Chondrocyte (in vitro differentiated cells): ENCODE results near the gene NOL3. TPM values are rescaled to one million over a fixed set of nuclear protein-coding genes. Genes with fewer than 3 reads are reported as not detected.

Experiments
- DNase-seq: peaks from one replicate; pipeline ENCODE4 v3.0.0; 2021; ENCODE audit warnings: mixed read lengths, low spot score
- H3K27ac Mint-ChIP-seq: one replicate; pipeline ENCODE4 v1.8.0; 2021; ENCODE audit warnings: mild to moderate bottlenecking, moderate library complexity, mixed read lengths; ENCODE audit not compliant: unreplicated experiment
- H3K27me3 Mint-ChIP-seq: 2 replicates; pipeline ENCODE4 v1.8.0; 2021; ENCODE audit warnings: low read depth, mixed read lengths
- H3K36me3 Mint-ChIP-seq: 2 replicates; pipeline ENCODE4 v1.8.0; 2021; ENCODE audit warnings: low read depth, mixed read lengths
- H3K4me1 Mint-ChIP-seq: 2 replicates; pipeline ENCODE4 v1.8.0; 2021; ENCODE audit warnings: low read depth, mild to moderate bottlenecking, mixed read lengths
- H3K4me3 Mint-ChIP-seq: one replicate; pipeline ENCODE4 v1.8.0; 2021; ENCODE audit warnings: mild to moderate bottlenecking, moderate library complexity, mixed read lengths; ENCODE audit not compliant: unreplicated experiment
- H3K9me3 Mint-ChIP-seq: 2 replicates; pipeline ENCODE4 v1.8.0; 2021; ENCODE audit warnings: low read depth, mixed read lengths
- total RNA-seq: library from RNA; stranded (reverse); gene quantifications from 3 replicates; pipeline ENCODE4 v1.2.1, GENCODE V29; 2021
- TF ChIP-seq, protein P1 (sequence below): fragments of 200-600 bp; sonication (generic); IDR thresholded peaks from 2 replicates; pipeline ENCODE4 v1.5.0; 2021; ENCODE audit warnings: antibody characterized with exemption, mild to moderate bottlenecking, moderate library complexity

Gene NOL3
- total RNA-seq, 1 donor from 2014 or later: 31.2 TPM

DNA sequence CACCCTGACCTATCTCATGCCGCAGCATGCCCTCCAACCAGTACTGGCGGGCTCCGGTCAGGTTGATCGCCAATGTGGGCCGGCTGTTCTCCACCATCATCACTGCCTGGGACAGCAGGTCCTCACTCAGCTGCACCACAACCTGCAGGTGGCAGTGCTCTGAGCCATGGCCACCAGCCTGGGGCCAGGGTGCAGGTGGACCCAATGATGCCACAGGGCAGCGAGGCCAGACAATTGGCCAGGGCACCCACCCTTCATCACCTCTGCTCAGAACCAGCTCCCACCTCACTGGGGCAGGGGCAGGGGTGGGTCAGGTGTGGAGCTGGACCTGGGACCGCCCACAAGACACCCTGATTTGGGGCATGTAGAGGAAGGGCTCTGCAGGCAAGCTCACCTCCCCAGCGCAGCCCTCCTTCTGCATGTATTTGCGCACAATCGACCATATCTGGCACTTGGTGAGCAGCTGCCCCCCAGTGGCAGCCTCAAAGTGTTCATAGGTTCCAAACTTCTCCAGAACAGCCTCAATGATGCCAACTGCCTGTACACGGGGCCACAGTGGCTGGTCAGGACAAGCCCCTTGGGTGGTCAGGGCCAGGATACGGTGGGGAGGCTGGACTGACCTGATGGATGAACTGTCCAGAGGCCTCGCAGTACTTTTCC lies 9.2 kb downstream of the NOL3 start:
- H3K27ac Mint-ChIP-seq: no peak overlapping the region
- peaks cover 17% of the 10 kb centered on the region for H3K4me1 Mint-ChIP-seq
- H3K9me3 Mint-ChIP-seq: no peaks in the 10 kb centered on the region
- no peaks in the 10 kb centered on the region for H3K27me3 Mint-ChIP-seq
- TF ChIP-seq, protein P1, sequence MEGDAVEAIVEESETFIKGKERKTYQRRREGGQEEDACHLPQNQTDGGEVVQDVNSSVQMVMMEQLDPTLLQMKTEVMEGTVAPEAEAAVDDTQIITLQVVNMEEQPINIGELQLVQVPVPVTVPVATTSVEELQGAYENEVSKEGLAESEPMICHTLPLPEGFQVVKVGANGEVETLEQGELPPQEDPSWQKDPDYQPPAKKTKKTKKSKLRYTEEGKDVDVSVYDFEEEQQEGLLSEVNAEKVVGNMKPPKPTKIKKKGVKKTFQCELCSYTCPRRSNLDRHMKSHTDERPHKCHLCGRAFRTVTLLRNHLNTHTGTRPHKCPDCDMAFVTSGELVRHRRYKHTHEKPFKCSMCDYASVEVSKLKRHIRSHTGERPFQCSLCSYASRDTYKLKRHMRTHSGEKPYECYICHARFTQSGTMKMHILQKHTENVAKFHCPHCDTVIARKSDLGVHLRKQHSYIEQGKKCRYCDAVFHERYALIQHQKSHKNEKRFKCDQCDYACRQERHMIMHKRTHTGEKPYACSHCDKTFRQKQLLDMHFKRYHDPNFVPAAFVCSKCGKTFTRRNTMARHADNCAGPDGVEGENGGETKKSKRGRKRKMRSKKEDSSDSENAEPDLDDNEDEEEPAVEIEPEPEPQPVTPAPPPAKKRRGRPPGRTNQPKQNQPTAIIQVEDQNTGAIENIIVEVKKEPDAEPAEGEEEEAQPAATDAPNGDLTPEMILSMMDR: peak; percentile 48
- DNase-seq: no peak
- H3K36me3 Mint-ChIP-seq: peaks cover 1% of the 10 kb centered on the region
- no peak overlapping the region for H3K4me3 Mint-ChIP-seq

DNA sequence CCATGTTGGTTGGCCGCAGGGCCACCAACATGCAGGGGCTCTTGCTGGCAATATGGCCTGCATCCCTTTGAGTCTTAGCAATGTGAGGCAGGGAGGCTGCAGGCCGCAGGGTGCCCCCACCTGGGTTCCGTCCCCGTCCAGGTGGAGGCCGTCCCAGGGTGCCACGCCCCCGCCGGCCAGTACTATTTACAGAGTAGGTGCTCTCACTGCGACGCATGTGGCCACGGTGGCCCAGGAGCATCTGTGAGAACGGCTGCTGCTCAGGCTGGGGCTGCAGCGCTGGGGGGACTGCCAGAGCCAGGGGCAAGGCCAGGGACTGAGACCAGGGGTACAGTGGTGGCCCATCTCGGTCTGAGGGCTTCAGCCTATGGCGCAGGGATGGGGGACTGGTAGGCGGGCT lies 9.8 kb downstream of the NOL3 start:
- peaks cover 19% of the 10 kb centered on the region for H3K4me1 Mint-ChIP-seq
- no peak overlapping the region for H3K4me3 Mint-ChIP-seq
- H3K27me3 Mint-ChIP-seq: no peaks in the 10 kb centered on the region
- H3K36me3 Mint-ChIP-seq: peaks cover 1% of the 10 kb centered on the region
- H3K9me3 Mint-ChIP-seq: no peaks in the 10 kb centered on the region
- DNase-seq: no peak
- H3K27ac Mint-ChIP-seq: no peak overlapping the region
- TF ChIP-seq, protein P1: no peak

DNA sequence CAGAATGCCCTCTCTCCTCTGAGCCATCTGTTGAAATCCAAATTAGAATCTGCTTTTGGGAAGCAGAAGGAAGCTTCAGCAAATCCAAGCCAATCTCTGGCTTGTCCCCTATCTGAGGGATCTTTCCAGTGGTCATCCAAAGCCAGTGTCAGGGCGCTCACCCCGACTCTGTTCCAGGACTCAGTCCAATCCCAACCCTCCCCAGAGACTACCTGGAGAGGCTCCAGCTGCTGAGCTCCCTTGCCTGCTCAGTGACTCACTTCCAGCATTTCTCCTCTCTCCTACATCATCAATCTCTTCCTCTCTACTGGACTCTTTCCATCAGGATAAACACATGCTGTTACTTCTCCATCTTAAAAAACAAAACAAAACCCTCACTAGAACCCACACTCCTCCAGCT lies 11.0 kb downstream of the NOL3 start:
- no peak for DNase-seq
- Mint-ChIP-seq H3K4me1 (peaks cover 22% of the 10 kb centered on the region), H3K27ac (no peak overlapping the region), H3K4me3 (no peak overlapping the region), H3K9me3 (no peaks in the 10 kb centered on the region), H3K36me3 (peaks cover 1% of the 10 kb centered on the region), H3K27me3 (no peaks in the 10 kb centered on the region)
- TF ChIP-seq, protein P1: no peak

DNA sequence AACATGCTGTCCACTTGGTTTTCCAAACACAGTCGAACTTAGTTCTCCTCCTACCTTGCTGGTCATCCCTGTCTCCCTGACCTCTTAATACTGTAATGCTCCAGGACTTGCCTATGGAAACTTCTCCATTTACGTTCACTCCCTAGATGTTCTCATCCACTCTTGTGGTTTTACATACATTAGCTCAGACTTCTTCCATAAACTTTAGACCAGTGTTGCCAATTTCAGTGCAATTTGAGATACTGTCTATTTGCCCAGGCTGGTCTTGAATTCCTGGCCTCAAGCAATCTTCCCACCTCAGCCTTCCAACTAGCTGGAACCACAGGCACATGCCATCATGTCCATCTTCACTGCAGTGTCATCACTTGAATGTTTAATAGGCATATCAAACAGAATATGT lies 11.9 kb downstream of the NOL3 start:
- Mint-ChIP-seq H3K27me3 (no peaks in the 10 kb centered on the region), H3K27ac (no peak overlapping the region), H3K4me1 (peaks cover 21% of the 10 kb centered on the region), H3K36me3 (peaks cover 1% of the 10 kb centered on the region), H3K4me3 (no peak overlapping the region), H3K9me3 (no peaks in the 10 kb centered on the region)
- no peak for DNase-seq
- TF ChIP-seq, protein P1: no peak

DNA sequence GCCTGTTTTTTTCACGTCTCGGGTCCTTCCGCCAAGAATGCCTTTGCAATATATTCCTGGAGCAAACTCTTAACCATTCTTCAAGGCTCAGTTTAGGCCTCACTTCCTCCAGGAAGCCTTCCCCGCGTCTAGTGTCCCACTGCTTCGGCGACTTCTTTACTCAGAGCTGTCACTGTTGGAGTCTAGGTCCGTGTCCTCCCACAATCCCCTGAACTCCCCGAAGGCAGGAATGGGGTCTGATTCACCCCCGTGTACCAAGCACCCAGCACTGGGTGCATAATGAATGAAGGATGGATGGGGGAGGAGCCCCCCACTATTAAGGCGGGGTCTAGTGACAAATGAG lies 12.9 kb downstream of the NOL3 start:
- TF ChIP-seq, protein P1: no peak
- DNase-seq: no peak
- Mint-ChIP-seq H3K9me3 (no peaks in the 10 kb centered on the region), H3K36me3 (peaks cover 1% of the 10 kb centered on the region), H3K4me3 (no peak overlapping the region), H3K27me3 (no peaks in the 10 kb centered on the region), H3K4me1 (peaks cover 15% of the 10 kb centered on the region), H3K27ac (no peak overlapping the region)
